Measurements from ENCODE around the gene TRIML1.

The TRIML1 gene

DNA sequence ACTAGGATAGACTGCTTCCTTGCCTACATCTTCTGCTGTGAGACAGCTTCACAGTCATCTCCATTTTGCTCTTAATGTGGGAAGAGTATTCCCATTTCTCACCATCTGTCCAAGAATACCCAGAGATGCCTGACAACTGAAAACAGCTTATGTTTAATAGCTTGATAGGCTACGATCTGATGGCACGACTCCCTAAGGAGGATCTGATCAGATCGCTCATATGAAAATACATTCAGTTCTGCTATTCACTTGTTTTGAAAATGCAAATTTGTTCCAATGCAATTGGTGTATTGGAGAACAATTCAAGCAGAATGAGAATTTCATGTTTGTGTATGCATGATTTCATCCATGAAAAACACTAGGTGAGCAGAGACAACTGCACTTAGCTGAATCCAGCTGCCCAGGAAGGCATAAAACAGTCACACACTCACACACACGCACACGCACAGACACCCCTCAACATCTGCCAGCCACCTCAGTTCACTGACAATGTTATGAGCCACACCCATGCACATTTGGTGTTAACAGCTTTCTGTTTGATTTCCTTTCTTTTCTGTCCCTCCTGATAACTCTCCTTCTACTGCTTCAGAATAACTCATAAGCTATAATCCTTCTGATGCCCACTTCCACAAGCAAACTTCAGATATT, 29.6 kb downstream of the TRIML1 start:
- Histone ChIP-seq H3K18ac (ENCODE audit: low read length) (no peak overlapping the region), H3K79me2 (ENCODE audit: control insufficient read depth, insufficient read depth, low read length) (no peaks in the 10 kb centered on the region), H3K4me1 (ENCODE audit: control insufficient read depth, low read depth, low read length) (no peaks in the 10 kb centered on the region), H3K9ac (ENCODE audit: low read length) (no peak overlapping the region), H2BK15ac (replicated peaks; ENCODE audit: low read depth) (no peak overlapping the region), H3K4me3 (ENCODE audit: low read length) (no peak overlapping the region), H3K23ac (ENCODE audit: low read length) (no peak overlapping the region), H2AK5ac (ENCODE audit: low read length) (no peak overlapping the region), H3K4ac (ENCODE audit: low read depth, low read length) (no peak overlapping the region), H4K5ac (ENCODE audit: low read length) (no peak overlapping the region), H4K8ac (ENCODE audit: low read depth, low read length) (no peak overlapping the region), H3K79me1 (ENCODE audit: low read length) (no peaks in the 10 kb centered on the region), H2BK5ac (ENCODE audit: low read length) (no peak overlapping the region), H3K27ac (ENCODE audit: low read depth, low read length) (no peak overlapping the region), H3K56ac (ENCODE audit: low read length) (no peak overlapping the region), H3K4me2 (ENCODE audit: low read length) (no peak overlapping the region), H3K27me3 (ENCODE audit: insufficient read depth, low read length, poor library complexity) (no peaks in the 10 kb centered on the region), H3K36me3 (ENCODE audit: control insufficient read depth, insufficient read depth, low read length) (no peaks in the 10 kb centered on the region), H2BK120ac (ENCODE audit: low read depth, low read length) (no peak overlapping the region)
- no CpG with 5 or more reads among the region's 5 CpGs for WGBS (ENCODE audit: extremely low coverage, insufficient coverage, low lambda C conversion rate)
- DNase-seq = no peak

DNA sequence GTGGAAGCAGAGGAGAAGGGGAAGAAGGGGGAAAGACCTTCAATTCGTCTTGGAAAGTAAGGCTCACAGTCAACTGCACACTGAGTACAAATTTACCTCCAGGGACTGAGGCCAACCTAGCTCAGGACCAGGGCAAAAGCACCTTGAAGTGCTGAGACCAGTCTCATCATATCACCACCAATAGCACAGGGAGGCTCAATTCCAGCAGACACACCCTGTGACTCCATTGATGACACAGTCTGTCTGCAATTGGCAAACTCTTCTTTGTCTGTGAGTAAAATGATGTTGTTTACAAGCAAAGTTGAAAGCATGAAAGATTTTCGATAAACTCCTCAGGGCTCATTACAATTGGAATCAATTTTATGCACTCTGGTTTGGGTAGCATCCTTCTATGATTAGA, 32.3 kb downstream of the TRIML1 start:
- H3K36me3 ChIP-seq (ENCODE audit: control insufficient read depth, insufficient read depth, low read length) = no peaks in the 10 kb centered on the region
- no peak overlapping the region for H3K9ac ChIP-seq (ENCODE audit: low read length)
- no peaks in the 10 kb centered on the region for H3K79me1 ChIP-seq (ENCODE audit: low read length)
- no peak overlapping the region for H2BK5ac ChIP-seq (ENCODE audit: low read length)
- H3K4me1 ChIP-seq (ENCODE audit: control insufficient read depth, low read depth, low read length) = no peaks in the 10 kb centered on the region
- H2AK5ac ChIP-seq (ENCODE audit: low read length) = no peak overlapping the region
- no peak overlapping the region for H4K5ac ChIP-seq (ENCODE audit: low read length)
- no peak overlapping the region for H3K4me3 ChIP-seq (ENCODE audit: low read length)
- H2BK15ac ChIP-seq (replicated peaks; ENCODE audit: low read depth) = no peak overlapping the region
- no peak overlapping the region for H2BK120ac ChIP-seq (ENCODE audit: low read depth, low read length)
- H3K23ac ChIP-seq (ENCODE audit: low read length) = no peak overlapping the region
- DNase-seq = no peak
- H3K27me3 ChIP-seq (ENCODE audit: insufficient read depth, low read length, poor library complexity) = no peaks in the 10 kb centered on the region
- H4K8ac ChIP-seq (ENCODE audit: low read depth, low read length) = no peak overlapping the region
- no peak overlapping the region for H3K27ac ChIP-seq (ENCODE audit: low read depth, low read length)
- H3K4ac ChIP-seq (ENCODE audit: low read depth, low read length) = no peak overlapping the region
- no peak overlapping the region for H3K4me2 ChIP-seq (ENCODE audit: low read length)
- no peaks in the 10 kb centered on the region for H3K79me2 ChIP-seq (ENCODE audit: control insufficient read depth, insufficient read depth, low read length)
- H3K56ac ChIP-seq (ENCODE audit: low read length) = no peak overlapping the region
- no peak overlapping the region for H3K18ac ChIP-seq (ENCODE audit: low read length)
- no CpG with 5 or more reads among the region's 2 CpGs for WGBS (ENCODE audit: extremely low coverage, insufficient coverage, low lambda C conversion rate)

DNA sequence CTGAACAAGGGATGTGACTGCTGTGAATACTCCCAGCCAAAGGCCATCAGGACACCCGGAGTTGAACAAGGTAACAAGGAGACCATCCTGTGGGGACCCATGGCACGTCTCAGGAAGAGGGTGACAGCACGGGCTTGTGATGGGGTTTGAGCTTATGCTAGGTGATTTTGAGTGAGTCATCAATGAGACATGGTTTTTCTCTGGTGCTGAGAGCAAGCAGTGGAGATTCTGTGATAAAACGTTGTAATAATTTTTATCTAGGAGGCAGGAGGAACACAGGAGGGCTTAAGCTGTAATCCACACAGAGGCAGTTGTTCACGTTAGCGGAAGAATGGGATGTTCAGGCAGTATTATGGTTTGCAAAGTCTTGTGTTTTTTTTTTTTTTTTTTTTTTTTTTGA, 36.0 kb downstream of the TRIML1 start:
- Histone ChIP-seq H3K4me3 (ENCODE audit: low read length) (no peak overlapping the region), H4K5ac (ENCODE audit: low read length) (no peak overlapping the region), H3K27ac (ENCODE audit: low read depth, low read length) (no peak overlapping the region), H3K4ac (ENCODE audit: low read depth, low read length) (no peak overlapping the region), H2BK5ac (ENCODE audit: low read length) (no peak overlapping the region), H3K79me2 (ENCODE audit: control insufficient read depth, insufficient read depth, low read length) (no peaks in the 10 kb centered on the region), H3K27me3 (ENCODE audit: insufficient read depth, low read length, poor library complexity) (no peaks in the 10 kb centered on the region), H3K18ac (ENCODE audit: low read length) (no peak overlapping the region), H4K8ac (ENCODE audit: low read depth, low read length) (no peak overlapping the region), H3K4me1 (ENCODE audit: control insufficient read depth, low read depth, low read length) (no peaks in the 10 kb centered on the region), H3K36me3 (ENCODE audit: control insufficient read depth, insufficient read depth, low read length) (no peaks in the 10 kb centered on the region), H3K9ac (ENCODE audit: low read length) (no peak overlapping the region), H2AK5ac (ENCODE audit: low read length) (no peak overlapping the region), H3K56ac (ENCODE audit: low read length) (no peak overlapping the region), H2BK15ac (replicated peaks; ENCODE audit: low read depth) (no peak overlapping the region), H3K79me1 (ENCODE audit: low read length) (no peaks in the 10 kb centered on the region), H3K4me2 (ENCODE audit: low read length) (no peak overlapping the region), H3K23ac (ENCODE audit: low read length) (no peak overlapping the region), H2BK120ac (ENCODE audit: low read depth, low read length) (no peak overlapping the region)
- WGBS (ENCODE audit: extremely low coverage, insufficient coverage, low lambda C conversion rate) = no CpG with 5 or more reads among the region's 6 CpGs
- no peak for DNase-seq

DNA sequence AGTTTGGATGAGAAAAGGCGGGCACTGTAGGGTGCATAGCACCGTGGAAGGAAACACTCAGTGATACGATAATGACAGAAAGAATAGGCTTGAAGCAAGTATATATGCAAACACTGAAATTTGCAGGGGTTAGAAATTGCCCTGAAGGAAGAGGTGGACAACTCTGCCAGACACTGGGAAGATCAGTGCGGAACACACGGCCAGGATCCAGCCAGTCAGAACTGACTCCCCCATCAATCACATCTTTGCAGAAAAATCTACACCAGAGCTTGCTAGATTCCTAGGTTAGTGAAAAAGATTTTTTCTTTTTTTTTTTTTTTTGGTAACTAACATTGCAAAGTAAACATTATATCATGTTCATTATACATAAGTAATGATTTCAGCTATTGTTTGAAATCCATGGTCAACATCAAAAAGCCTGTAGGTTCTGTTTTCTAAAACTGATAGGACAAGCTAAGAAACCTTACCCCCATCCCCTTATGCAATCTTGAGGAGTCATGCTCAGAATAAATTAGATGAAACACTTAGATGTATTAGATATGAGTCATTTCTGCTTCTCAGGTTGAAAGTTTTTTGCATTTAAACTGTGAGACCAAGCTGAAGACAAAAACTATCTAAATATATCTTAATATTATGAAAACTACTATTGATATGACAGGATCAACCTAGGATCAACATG, 38.9 kb downstream of the TRIML1 start:
- Histone ChIP-seq H3K23ac (ENCODE audit: low read length) (no peak overlapping the region), H3K27me3 (ENCODE audit: insufficient read depth, low read length, poor library complexity) (no peaks in the 10 kb centered on the region), H3K18ac (ENCODE audit: low read length) (no peak overlapping the region), H2BK5ac (ENCODE audit: low read length) (no peak overlapping the region), H3K79me1 (ENCODE audit: low read length) (no peaks in the 10 kb centered on the region), H3K36me3 (ENCODE audit: control insufficient read depth, insufficient read depth, low read length) (no peaks in the 10 kb centered on the region), H3K9ac (ENCODE audit: low read length) (no peak overlapping the region), H2BK15ac (replicated peaks; ENCODE audit: low read depth) (no peak overlapping the region), H2AK5ac (ENCODE audit: low read length) (no peak overlapping the region), H2BK120ac (ENCODE audit: low read depth, low read length) (no peak overlapping the region), H3K79me2 (ENCODE audit: control insufficient read depth, insufficient read depth, low read length) (no peaks in the 10 kb centered on the region), H3K27ac (ENCODE audit: low read depth, low read length) (no peak overlapping the region), H3K4me3 (ENCODE audit: low read length) (no peak overlapping the region), H3K4me2 (ENCODE audit: low read length) (no peak overlapping the region), H3K4ac (ENCODE audit: low read depth, low read length) (no peak overlapping the region), H4K5ac (ENCODE audit: low read length) (no peak overlapping the region), H3K4me1 (ENCODE audit: control insufficient read depth, low read depth, low read length) (no peaks in the 10 kb centered on the region), H4K8ac (ENCODE audit: low read depth, low read length) (no peak overlapping the region), H3K56ac (ENCODE audit: low read length) (no peak overlapping the region)
- no peak for DNase-seq
- WGBS (ENCODE audit: extremely low coverage, insufficient coverage, low lambda C conversion rate) = no CpG with 5 or more reads among the region's 5 CpGs

DNA sequence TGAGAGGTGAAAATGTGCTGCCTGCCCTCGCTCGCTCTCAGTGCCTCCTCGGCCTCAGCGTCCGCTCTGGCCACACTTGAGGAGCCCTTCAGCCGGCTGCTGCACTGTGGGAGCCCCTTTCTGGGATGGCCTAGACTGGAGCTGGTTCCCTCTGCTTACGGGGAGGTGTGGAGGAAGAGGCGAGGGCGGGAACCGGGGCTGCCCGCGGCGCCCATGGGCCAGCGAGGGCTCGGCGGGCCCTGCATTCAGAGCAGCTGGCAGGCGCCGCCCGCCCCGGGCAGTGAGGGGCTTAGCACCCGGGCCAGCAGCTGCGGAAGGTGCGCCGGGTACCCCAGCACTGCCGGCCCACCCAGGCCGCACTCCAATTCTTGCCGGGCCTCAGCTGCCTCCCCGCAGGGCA, 39.6 kb downstream of the TRIML1 start:
- no CpG with 5 or more reads among the region's 28 CpGs for WGBS (ENCODE audit: extremely low coverage, insufficient coverage, low lambda C conversion rate)
- Histone ChIP-seq H3K4me1 (ENCODE audit: control insufficient read depth, low read depth, low read length) (no peaks in the 10 kb centered on the region), H4K8ac (ENCODE audit: low read depth, low read length) (no peak overlapping the region), H3K23ac (ENCODE audit: low read length) (no peak overlapping the region), H3K4me2 (ENCODE audit: low read length) (no peak overlapping the region), H3K4me3 (ENCODE audit: low read length) (no peak overlapping the region), H3K27me3 (ENCODE audit: insufficient read depth, low read length, poor library complexity) (no peaks in the 10 kb centered on the region), H2AK5ac (ENCODE audit: low read length) (no peak overlapping the region), H3K79me1 (ENCODE audit: low read length) (no peaks in the 10 kb centered on the region), H3K4ac (ENCODE audit: low read depth, low read length) (no peak overlapping the region), H2BK15ac (replicated peaks; ENCODE audit: low read depth) (no peak overlapping the region), H3K79me2 (ENCODE audit: control insufficient read depth, insufficient read depth, low read length) (no peaks in the 10 kb centered on the region), H4K5ac (ENCODE audit: low read length) (no peak overlapping the region), H3K18ac (ENCODE audit: low read length) (no peak overlapping the region), H2BK120ac (ENCODE audit: low read depth, low read length) (no peak overlapping the region), H3K9ac (ENCODE audit: low read length) (no peak overlapping the region), H3K56ac (ENCODE audit: low read length) (no peak overlapping the region), H3K27ac (ENCODE audit: low read depth, low read length) (no peak overlapping the region), H3K36me3 (ENCODE audit: control insufficient read depth, insufficient read depth, low read length) (no peaks in the 10 kb centered on the region), H2BK5ac (ENCODE audit: low read length) (no peak overlapping the region)
- no peak for DNase-seq

DNA sequence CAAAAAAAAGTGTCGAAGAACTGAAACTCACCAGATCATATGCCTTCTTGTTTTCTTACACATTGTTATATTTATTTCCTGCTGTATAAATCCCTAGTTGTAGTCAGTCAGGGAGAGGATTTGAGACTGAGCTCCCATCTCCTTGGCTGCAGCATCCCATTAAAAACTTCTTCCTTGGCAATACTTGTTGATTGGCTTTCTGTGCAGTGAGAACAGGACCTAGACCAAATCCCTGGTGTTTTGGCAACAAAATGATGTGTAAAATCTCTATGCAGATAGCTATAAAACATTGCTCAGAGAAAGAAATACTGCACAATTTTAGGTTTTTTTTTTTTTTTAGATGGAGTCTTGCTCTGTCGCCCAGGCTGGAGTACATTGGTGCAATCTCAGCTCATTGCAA, 47.9 kb downstream of the TRIML1 start:
- no CpG with 5 or more reads among the region's 2 CpGs for WGBS (ENCODE audit: extremely low coverage, insufficient coverage, low lambda C conversion rate)

More for the DNA sequence above, 47.9 kb downstream of the TRIML1 start:
- H3K36me3 ChIP-seq (ENCODE audit: control insufficient read depth, insufficient read depth, low read length) = no peaks in the 10 kb centered on the region
- no peaks in the 10 kb centered on the region for H3K27me3 ChIP-seq (ENCODE audit: insufficient read depth, low read length, poor library complexity)
- no peak overlapping the region for H3K4me3 ChIP-seq (ENCODE audit: low read length)
- no peak overlapping the region for H3K4me2 ChIP-seq (ENCODE audit: low read length)
- no peak overlapping the region for H3K9ac ChIP-seq (ENCODE audit: low read length)
- H4K5ac ChIP-seq (ENCODE audit: low read length) = no peak overlapping the region
- no peak overlapping the region for H3K23ac ChIP-seq (ENCODE audit: low read length)
- H3K4me1 ChIP-seq (ENCODE audit: control insufficient read depth, low read depth, low read length) = no peaks in the 10 kb centered on the region
- DNase-seq = no peak
- H3K4ac ChIP-seq (ENCODE audit: low read depth, low read length) = no peak overlapping the region
- no peak overlapping the region for H4K8ac ChIP-seq (ENCODE audit: low read depth, low read length)
- H3K79me2 ChIP-seq (ENCODE audit: control insufficient read depth, insufficient read depth, low read length) = no peaks in the 10 kb centered on the region
- H3K18ac ChIP-seq (ENCODE audit: low read length) = no peak overlapping the region
- H2BK15ac ChIP-seq (replicated peaks; ENCODE audit: low read depth) = no peak overlapping the region
- no peak overlapping the region for H2BK5ac ChIP-seq (ENCODE audit: low read length)
- no peaks in the 10 kb centered on the region for H3K79me1 ChIP-seq (ENCODE audit: low read length)
- no peak overlapping the region for H2BK120ac ChIP-seq (ENCODE audit: low read depth, low read length)
- H3K27ac ChIP-seq (ENCODE audit: low read depth, low read length) = no peak overlapping the region
- no peak overlapping the region for H3K56ac ChIP-seq (ENCODE audit: low read length)
- no peak overlapping the region for H2AK5ac ChIP-seq (ENCODE audit: low read length)
